Right lobe of liver (tissue), 4 donors: ENCODE results near the gene RNPEP.

Source experiments
- POLR2A ChIP-seq: fragments of 450-650 bp; IDR thresholded peaks from one replicate; pipeline ENCODE4 v1.6.1; 2017; ENCODE audit warnings: antibody characterized with exemption, mild to moderate bottlenecking
- TF ChIP-seq, protein P1 (sequence below), 4 donors: fragments of 200-600 bp in 3 of 4; fragments of 450-650 bp in 1 of 4; IDR thresholded peaks; one replicate each; pipeline versions ENCODE4 v1.5.1 to v1.8.0; 2016 to 2022; ENCODE audit warnings: antibody characterized with exemption in 4 of 4, mild to moderate bottlenecking in 2 of 4
- donor health status: DM: no; HTN: no; CAD: no.
- donor health status: DM: no; HTN: no; CAD: no.
- donor health status: DM: no; HTN: yes; CAD: no.

DNA sequence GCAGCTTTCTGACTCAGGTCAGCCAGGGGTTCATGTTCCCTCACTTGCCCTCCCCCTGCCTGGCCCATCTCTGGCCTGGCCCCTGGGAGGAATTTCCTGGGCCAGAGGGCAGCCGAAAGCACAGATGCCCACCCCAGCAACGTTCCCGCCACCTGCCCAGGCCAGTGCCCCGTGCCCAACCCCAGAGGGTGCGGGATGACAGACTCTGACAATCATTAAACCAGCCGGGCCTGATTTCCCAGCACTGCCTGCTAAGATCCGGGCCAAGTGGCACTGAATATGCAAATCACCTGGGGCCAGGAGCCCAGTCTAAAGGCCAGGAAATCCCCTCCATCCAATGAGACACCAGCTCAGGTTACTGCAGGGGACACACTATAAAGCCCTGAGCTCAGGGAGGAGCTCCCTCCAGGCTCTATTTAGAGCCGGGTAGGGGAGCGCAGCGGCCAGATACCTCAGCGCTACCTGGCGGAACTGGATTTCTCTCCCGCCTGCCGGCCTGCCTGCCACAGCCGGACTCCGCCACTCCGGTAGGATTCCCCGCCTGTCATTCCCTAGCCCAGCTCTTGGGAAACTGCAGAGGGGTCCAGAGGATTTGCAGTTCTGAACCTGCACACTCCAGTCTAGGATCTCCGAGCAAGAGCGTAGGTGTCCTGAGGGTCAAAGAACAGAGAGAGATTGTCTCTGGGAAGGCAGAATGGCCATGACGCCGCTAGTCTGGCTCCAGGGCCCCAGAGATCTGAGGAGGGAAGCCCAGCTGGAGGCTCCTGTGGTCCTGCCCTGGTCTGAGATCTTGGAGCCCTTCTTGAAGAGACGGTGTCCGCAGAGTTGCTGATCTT, 27.9 kb downstream of the RNPEP start, which contains the start of gene ELF3:
- peak; percentile 98 for TF ChIP-seq POLR2A
- TF ChIP-seq, protein P1, sequence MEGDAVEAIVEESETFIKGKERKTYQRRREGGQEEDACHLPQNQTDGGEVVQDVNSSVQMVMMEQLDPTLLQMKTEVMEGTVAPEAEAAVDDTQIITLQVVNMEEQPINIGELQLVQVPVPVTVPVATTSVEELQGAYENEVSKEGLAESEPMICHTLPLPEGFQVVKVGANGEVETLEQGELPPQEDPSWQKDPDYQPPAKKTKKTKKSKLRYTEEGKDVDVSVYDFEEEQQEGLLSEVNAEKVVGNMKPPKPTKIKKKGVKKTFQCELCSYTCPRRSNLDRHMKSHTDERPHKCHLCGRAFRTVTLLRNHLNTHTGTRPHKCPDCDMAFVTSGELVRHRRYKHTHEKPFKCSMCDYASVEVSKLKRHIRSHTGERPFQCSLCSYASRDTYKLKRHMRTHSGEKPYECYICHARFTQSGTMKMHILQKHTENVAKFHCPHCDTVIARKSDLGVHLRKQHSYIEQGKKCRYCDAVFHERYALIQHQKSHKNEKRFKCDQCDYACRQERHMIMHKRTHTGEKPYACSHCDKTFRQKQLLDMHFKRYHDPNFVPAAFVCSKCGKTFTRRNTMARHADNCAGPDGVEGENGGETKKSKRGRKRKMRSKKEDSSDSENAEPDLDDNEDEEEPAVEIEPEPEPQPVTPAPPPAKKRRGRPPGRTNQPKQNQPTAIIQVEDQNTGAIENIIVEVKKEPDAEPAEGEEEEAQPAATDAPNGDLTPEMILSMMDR (IDR thresholded peaks at IDR 0.05), result no peak
